HUES64 (cell line): ENCODE results near the gene TRPM3.

Experiments used
- H3K27ac ChIP-seq: 2 replicates; pipeline ENCODE4 v1.7.0; 2013; ENCODE audit warnings: low read depth, low read length, inconsistent platforms
- H3K27me3 ChIP-seq: 2 replicates; pipeline ENCODE4 v1.6.1; 2013; ENCODE audit warnings: mild to moderate bottlenecking, low read length; ENCODE audit not compliant: insufficient read depth
- H3K36me3 ChIP-seq: 2 replicates; pipeline ENCODE4 v1.6.1; 2013; ENCODE audit warnings: mild to moderate bottlenecking, low read length; ENCODE audit not compliant: insufficient read depth
- H3K4me1 ChIP-seq: 2 replicates; pipeline ENCODE4 v1.6.1; 2013; ENCODE audit warnings: mild to moderate bottlenecking, low read length, moderate library complexity; ENCODE audit not compliant: insufficient read depth
- H3K4me3 ChIP-seq: 2 replicates; pipeline ENCODE4 v1.5.1; 2013; ENCODE audit warnings: mild to moderate bottlenecking, low read length, moderate library complexity
- H3K9ac ChIP-seq: 2 replicates; pipeline ENCODE4 v1.6.1; 2013; ENCODE audit warnings: mild to moderate bottlenecking, low read depth, low read length
- H3K9me3 ChIP-seq: 2 replicates; pipeline ENCODE4 v1.6.1; 2013; ENCODE audit warnings: low read depth, low read length; ENCODE audit not compliant: insufficient read depth
- WGBS: fragments of 150-250, 120-280 bp; methylation state at CpG from one replicate; pipeline ENCODE4 v1.1.7; 2013; ENCODE audit warnings: missing lambda C conversion rate; 5-methylcytosine and 5-hydroxymethylcytosine counted together

Gene TRPM3

GRCh38 chr9:70581214-70581954 is 540.0 kb downstream of the TRPM3 start:
- Histone ChIP-seq H3K9me3 (no peaks in the 10 kb centered on the region), H3K27me3 (no peaks in the 10 kb centered on the region), H3K4me3 (no peak overlapping the region), H3K27ac (no peak overlapping the region), H3K9ac (no peak overlapping the region), H3K36me3 (no peaks in the 10 kb centered on the region), H3K4me1 (no peaks in the 10 kb centered on the region)
- WGBS: 80% methylated on average over 7 of the region's 7 CpGs

- H3K9ac ChIP-seq: no peak overlapping the region
- no peaks in the 10 kb centered on the region for H3K9me3 ChIP-seq
- H3K27ac ChIP-seq: no peak overlapping the region
- no peak overlapping the region for H3K4me3 ChIP-seq
- 93% methylated on average over 3 of the region's 4 CpGs for WGBS
- no peaks in the 10 kb centered on the region for H3K4me1 ChIP-seq
- H3K27me3 ChIP-seq: no peaks in the 10 kb centered on the region
- no peaks in the 10 kb centered on the region for H3K36me3 ChIP-seq
Measured at GRCh38 chr9:70580606-70581195, 540.7 kb downstream of the TRPM3 start.

GRCh38 chr9:70579686-70580085 is 541.7 kb downstream of the TRPM3 start:
- no peak overlapping the region for H3K27ac ChIP-seq
- H3K9ac ChIP-seq: no peak overlapping the region
- WGBS: 81% methylated on average over 7 of the region's 7 CpGs
- no peaks in the 10 kb centered on the region for H3K27me3 ChIP-seq
- no peaks in the 10 kb centered on the region for H3K36me3 ChIP-seq
- no peak overlapping the region for H3K4me3 ChIP-seq
- no peaks in the 10 kb centered on the region for H3K4me1 ChIP-seq
- no peaks in the 10 kb centered on the region for H3K9me3 ChIP-seq

GRCh38 chr9:70578720-70579119 is 542.7 kb downstream of the TRPM3 start:
- Histone ChIP-seq H3K4me1 (peaks cover 4% of the 10 kb centered on the region; the same call in 1 of the 2 replicates), H3K27ac (no peak overlapping the region), H3K9me3 (no peaks in the 10 kb centered on the region), H3K4me3 (no peak overlapping the region), H3K9ac (no peak overlapping the region), H3K36me3 (no peaks in the 10 kb centered on the region), H3K27me3 (no peaks in the 10 kb centered on the region)
- WGBS: 93% methylated on average over 1 of the region's 1 CpG

- peaks cover 8% of the 10 kb centered on the region; the same call in 1 of the 2 replicates for H3K4me1 ChIP-seq
- WGBS: 94% methylated on average over 5 of the region's 5 CpGs
- H3K9me3 ChIP-seq: no peaks in the 10 kb centered on the region
- no peaks in the 10 kb centered on the region for H3K27me3 ChIP-seq
- no peak overlapping the region for H3K4me3 ChIP-seq
- no peak overlapping the region for H3K9ac ChIP-seq
- no peak overlapping the region for H3K27ac ChIP-seq
- H3K36me3 ChIP-seq: no peaks in the 10 kb centered on the region
Measured at GRCh38 chr9:70577671-70578070, 543.8 kb downstream of the TRPM3 start.

- Histone ChIP-seq H3K4me1 (peaks cover 8% of the 10 kb centered on the region; the same call in 1 of the 2 replicates), H3K36me3 (no peaks in the 10 kb centered on the region), H3K27me3 (no peaks in the 10 kb centered on the region), H3K9me3 (no peaks in the 10 kb centered on the region), H3K9ac (no peak overlapping the region), H3K27ac (no peak overlapping the region), H3K4me3 (no peak overlapping the region)
- 99% methylated on average over 2 of the region's 2 CpGs for WGBS
Measured at GRCh38 chr9:70576116-70576515, 545.3 kb downstream of the TRPM3 start.

GRCh38 chr9:70574151-70574837 is 547.1 kb downstream of the TRPM3 start:
- 59% methylated on average over 2 of the region's 2 CpGs for WGBS
- no peaks in the 10 kb centered on the region for H3K9me3 ChIP-seq
- no peaks in the 10 kb centered on the region for H3K27me3 ChIP-seq
- no peaks in the 10 kb centered on the region for H3K36me3 ChIP-seq
- peaks cover 8% of the 10 kb centered on the region; the same call in 1 of the 2 replicates for H3K4me1 ChIP-seq
- H3K27ac ChIP-seq: no peak overlapping the region
- H3K4me3 ChIP-seq: no peak overlapping the region
- no peak overlapping the region for H3K9ac ChIP-seq

- Histone ChIP-seq H3K27ac (no peak overlapping the region), H3K9me3 (no peaks in the 10 kb centered on the region), H3K4me1 (peaks cover 8% of the 10 kb centered on the region; the same call in 1 of the 2 replicates), H3K4me3 (no peak overlapping the region), H3K9ac (no peak overlapping the region), H3K27me3 (no peaks in the 10 kb centered on the region), H3K36me3 (no peaks in the 10 kb centered on the region)
Measured at GRCh38 chr9:70573308-70573707, 548.1 kb downstream of the TRPM3 start.

GRCh38 chr9:70571258-70571657 is 550.2 kb downstream of the TRPM3 start:
- no peaks in the 10 kb centered on the region for H3K9me3 ChIP-seq
- WGBS: 94% methylated on average over 5 of the region's 5 CpGs
- no peak overlapping the region for H3K4me3 ChIP-seq
- no peaks in the 10 kb centered on the region for H3K36me3 ChIP-seq
- H3K9ac ChIP-seq: no peak overlapping the region
- H3K4me1 ChIP-seq: peaks cover 17% of the 10 kb centered on the region
- no peaks in the 10 kb centered on the region for H3K27me3 ChIP-seq
- H3K27ac ChIP-seq: no peak overlapping the region

GRCh38 chr9:70569791-70570190 is 551.6 kb downstream of the TRPM3 start:
- Histone ChIP-seq H3K9ac (no peak overlapping the region), H3K4me3 (no peak overlapping the region), H3K9me3 (no peaks in the 10 kb centered on the region), H3K27me3 (no peaks in the 10 kb centered on the region), H3K27ac (no peak overlapping the region), H3K4me1 (peaks cover 17% of the 10 kb centered on the region), H3K36me3 (no peaks in the 10 kb centered on the region)
- WGBS: 86% methylated on average over 2 of the region's 3 CpGs

GRCh38 chr9:70569070-70569772 is 552.2 kb downstream of the TRPM3 start:
- Histone ChIP-seq H3K4me1 (peaks cover 17% of the 10 kb centered on the region), H3K9ac (no peak overlapping the region), H3K4me3 (no peak overlapping the region), H3K27me3 (no peaks in the 10 kb centered on the region), H3K27ac (no peak overlapping the region), H3K36me3 (no peaks in the 10 kb centered on the region), H3K9me3 (no peaks in the 10 kb centered on the region)
- WGBS: 94% methylated on average over 4 of the region's 4 CpGs
